Measurements from ENCODE around the gene MARCOL. TPM values are rescaled to one million over a fixed set of nuclear protein-coding genes. Genes with fewer than 3 reads are reported as not detected.

MARCOL gene
- polyA plus RNA-seq, 1 donor from 2014 or later: not detected

- H3K79me2 ChIP-seq (replicated peaks; ENCODE audit: insufficient read depth, low read length): no peaks in the 10 kb centered on the region
- H3K27me3 ChIP-seq (ENCODE audit: insufficient read depth, low read depth, low read length): no peaks in the 10 kb centered on the region
- H3K4me3 ChIP-seq (ENCODE audit: low read length): no peak overlapping the region
- H3K9me3 ChIP-seq (ENCODE audit: low read length): no peaks in the 10 kb centered on the region
- H3K36me3 ChIP-seq (ENCODE audit: insufficient read depth, low read length): no peaks in the 10 kb centered on the region
- no peaks in the 10 kb centered on the region for H3K9me2 ChIP-seq (ENCODE audit: insufficient read depth, low read length)
- TF ChIP-seq MXI1 (conservative IDR thresholded peaks at IDR 0.05; ENCODE audit: poor library complexity, severe bottlenecking) (no peak), EP300 (conservative IDR thresholded peaks at IDR 0.05; ENCODE audit: poor library complexity, severe bottlenecking) (no peak)
- no peak overlapping the region for H3K4me2 ChIP-seq (ENCODE audit: low read length)
- H3F3A ChIP-seq (ENCODE audit: insufficient read depth, low read length, poor library complexity, severe bottlenecking): no peaks in the 10 kb centered on the region
- H2AFZ ChIP-seq (ENCODE audit: low read depth, low read length): no peak overlapping the region
- no peaks in the 10 kb centered on the region for H4K20me1 ChIP-seq (ENCODE audit: insufficient read depth)
- no peak overlapping the region for H3K9ac ChIP-seq (ENCODE audit: low read length)
- H3K27ac ChIP-seq (ENCODE audit: low read length): no peak overlapping the region
Measured at GRCh38 chr5:148206620-148207019, 31.7 kb upstream of the MARCOL start.

GRCh38 chr5:148208226-148208625, 30.1 kb upstream of the MARCOL start:
- Histone ChIP-seq H3K36me3 (ENCODE audit: insufficient read depth, low read length) (no peaks in the 10 kb centered on the region), H3K9me3 (ENCODE audit: low read length) (no peaks in the 10 kb centered on the region), H3K4me3 (ENCODE audit: low read length) (no peak overlapping the region), H3K4me2 (ENCODE audit: low read length) (no peak overlapping the region), H3F3A (ENCODE audit: insufficient read depth, low read length, poor library complexity, severe bottlenecking) (no peaks in the 10 kb centered on the region), H3K27me3 (ENCODE audit: insufficient read depth, low read depth, low read length) (no peaks in the 10 kb centered on the region), H3K79me2 (replicated peaks; ENCODE audit: insufficient read depth, low read length) (no peaks in the 10 kb centered on the region), H4K20me1 (ENCODE audit: insufficient read depth) (no peaks in the 10 kb centered on the region), H2AFZ (ENCODE audit: low read depth, low read length) (no peak overlapping the region), H3K9me2 (ENCODE audit: insufficient read depth, low read length) (no peaks in the 10 kb centered on the region), H3K9ac (ENCODE audit: low read length) (no peak overlapping the region), H3K27ac (ENCODE audit: low read length) (no peak overlapping the region)
- no peak for TF ChIP-seq REST (IDR thresholded peaks at IDR 0.05; ENCODE audit: borderline replicate concordance)
- TF ChIP-seq MXI1 (conservative IDR thresholded peaks at IDR 0.05; ENCODE audit: poor library complexity, severe bottlenecking): no peak
- no peak for TF ChIP-seq TAF1 (IDR thresholded peaks at IDR 0.05; ENCODE audit: low read depth)
- TF ChIP-seq POLR2AphosphoS5 (IDR thresholded peaks at IDR 0.05): no peak
- no peak for TF ChIP-seq SMC3 (conservative IDR thresholded peaks at IDR 0.05; ENCODE audit: poor library complexity)
- TF ChIP-seq EZH2 (IDR thresholded peaks at IDR 0.05; ENCODE audit: borderline replicate concordance, insufficient read depth, low read length, poor library complexity, severe bottlenecking): no peak
- no peak for TF ChIP-seq EP300 (conservative IDR thresholded peaks at IDR 0.05; ENCODE audit: poor library complexity, severe bottlenecking)
- no peak for TF ChIP-seq RAD21 (conservative IDR thresholded peaks at IDR 0.05)
- no peak for TF ChIP-seq CTCF (IDR thresholded peaks at IDR 0.05; ENCODE audit: poor library complexity, severe bottlenecking)
